WTC11 (cell line): ENCODE measurements around the gene PAEP. TPM values are rescaled to one million over a fixed set of nuclear protein-coding genes. Genes with fewer than 3 reads are reported as not detected.

ENCODE experiments used
- ATAC-seq: fragments of 200-7000 bp; cut with Tn5 transposase; 2 replicates; pipeline ENCODE4 v1.10.0; 2021; ENCODE audit warnings: mild to moderate bottlenecking, moderate library complexity
- CTCF ChIA-PET: fragments of 300-600 bp; sonication (Branson Sonifier 250); formaldehyde crosslinking; loops from one replicate; lab custom pipeline; 2021; ENCODE audit warnings: antibody characterized with exemption; lab: Charles Lee
- POLR2A ChIA-PET: fragments of 350-600 bp; sonication (Branson Sonifier 250); formaldehyde crosslinking; loops from one replicate; lab custom pipeline; 2021; ENCODE audit warnings: antibody characterized with exemption; lab: Charles Lee
- DNase-seq: peaks from one replicate; pipeline ENCODE4 v3.0.0; 2021; ENCODE audit warnings: low spot score
- H3K27ac Mint-ChIP-seq: 2 replicates; pipeline ENCODE4 v1.8.0; 2021; ENCODE audit warnings: mixed read lengths
- H3K27me3 Mint-ChIP-seq: 2 replicates; pipeline ENCODE4 v1.8.0; 2021; ENCODE audit warnings: low read depth, mild to moderate bottlenecking, moderate library complexity, mixed read lengths
- H3K36me3 Mint-ChIP-seq: 2 replicates; pipeline ENCODE4 v1.8.0; 2021; ENCODE audit warnings: mixed read lengths
- H3K4me1 Mint-ChIP-seq: 2 replicates; pipeline ENCODE4 v1.8.0; 2022; ENCODE audit warnings: mixed read lengths
- H3K4me3 Mint-ChIP-seq: 2 replicates; pipeline ENCODE4 v1.8.0; 2021; ENCODE audit warnings: mild to moderate bottlenecking, moderate library complexity, mixed read lengths
- H3K9me3 Mint-ChIP-seq: 2 replicates; pipeline ENCODE4 v1.8.0; 2021; ENCODE audit warnings: mixed read lengths
- ETV6 ChIP-seq: sonication (generic); formaldehyde crosslinking; IDR thresholded peaks from 2 replicates; pipeline ENCODE4 v1.8.1; 2022; ENCODE audit warnings: mild to moderate bottlenecking, missing genetic modification reagents
- FOXJ3 ChIP-seq: sonication (generic); formaldehyde crosslinking; IDR thresholded peaks from 2 replicates; pipeline ENCODE4 v1.9.0; 2021; ENCODE audit warnings: missing genetic modification reagents, mild to moderate bottlenecking, borderline replicate concordance
- FOXK1 ChIP-seq: sonication (generic); formaldehyde crosslinking; IDR thresholded peaks from 2 replicates; pipeline ENCODE4 v1.8.0; 2022; ENCODE audit warnings: mild to moderate bottlenecking, moderate library complexity, missing genetic modification reagents
- GABPB1 ChIP-seq: sonication (generic); formaldehyde crosslinking; IDR thresholded peaks from 2 replicates; pipeline ENCODE4 v1.8.1; 2023; ENCODE audit warnings: mild to moderate bottlenecking, missing genetic modification reagents
- NR1H2 ChIP-seq: sonication (generic); formaldehyde crosslinking; IDR thresholded peaks from 2 replicates; pipeline ENCODE4 v1.9.0; 2021; ENCODE audit warnings: mild to moderate bottlenecking, moderate library complexity, missing genetic modification reagents
- OVOL2 ChIP-seq: fragments of 250-450 bp; sonication (Bioruptor Pico); IDR thresholded peaks from 2 replicates; pipeline ENCODE4 v1.9.0; 2021; ENCODE audit warnings: mild to moderate bottlenecking, borderline replicate concordance
- RORB ChIP-seq: fragments of 250-450 bp; sonication (Bioruptor Pico); IDR thresholded peaks from 2 replicates; pipeline ENCODE4 v1.9.0; 2021; ENCODE audit warnings: mild to moderate bottlenecking
- ZNF416 ChIP-seq: fragments of 250-450 bp; sonication (Bioruptor Pico); IDR thresholded peaks from 2 replicates; pipeline ENCODE4 v1.9.0; 2021; ENCODE audit warnings: mild to moderate bottlenecking, inconsistent platforms
- total RNA-seq: library from RNA; stranded (reverse); gene quantifications from 3 replicates; pipeline ENCODE4 v1.2.3, GENCODE V29; 2021
- TF ChIP-seq, protein P1 (sequence below): fragments of 250-450 bp; sonication (Bioruptor Pico); IDR thresholded peaks from 2 replicates; pipeline ENCODE4 v2.1.2; 2022; ENCODE audit warnings: mild to moderate bottlenecking, moderate library complexity
- TF ChIP-seq, protein P2 (sequence below): sonication (generic); formaldehyde crosslinking; IDR thresholded peaks from 2 replicates; pipeline ENCODE4 v1.8.1; 2023; ENCODE audit warnings: mild to moderate bottlenecking, moderate library complexity, missing genetic modification reagents
- TF ChIP-seq, protein P3 (sequence below): sonication (generic); formaldehyde crosslinking; IDR thresholded peaks from 2 replicates; pipeline ENCODE4 v1.8.1; 2022; ENCODE audit warnings: low read depth, mild to moderate bottlenecking, moderate library complexity, missing genetic modification reagents, borderline replicate concordance
- TF ChIP-seq, protein P4 (sequence below): fragments of 250-450 bp; sonication (Bioruptor Pico); IDR thresholded peaks from 2 replicates; pipeline ENCODE4 v1.9.0; 2021; ENCODE audit warnings: moderate library complexity, mild to moderate bottlenecking, inconsistent platforms, borderline replicate concordance
- TF ChIP-seq, protein P5 (sequence below): sonication (generic); formaldehyde crosslinking; IDR thresholded peaks from 2 replicates; pipeline ENCODE4 v1.8.1; 2022; ENCODE audit warnings: low read depth, missing genetic modification reagents, borderline replicate concordance
- TF ChIP-seq, protein P6 (sequence below): fragments of 250-450 bp; sonication (Bioruptor Pico); conservative IDR thresholded peaks from 2 replicates; pipeline ENCODE4 v1.9.0; 2021; ENCODE audit warnings: mild to moderate bottlenecking
- TF ChIP-seq, protein P7 (sequence below): sonication (generic); formaldehyde crosslinking; IDR thresholded peaks from 2 replicates; pipeline ENCODE4 v1.8.0; 2022; ENCODE audit warnings: missing genetic modification reagents

Gene PAEP
- total RNA-seq, 1 experiment from 2014 or later = not detected

DNA sequence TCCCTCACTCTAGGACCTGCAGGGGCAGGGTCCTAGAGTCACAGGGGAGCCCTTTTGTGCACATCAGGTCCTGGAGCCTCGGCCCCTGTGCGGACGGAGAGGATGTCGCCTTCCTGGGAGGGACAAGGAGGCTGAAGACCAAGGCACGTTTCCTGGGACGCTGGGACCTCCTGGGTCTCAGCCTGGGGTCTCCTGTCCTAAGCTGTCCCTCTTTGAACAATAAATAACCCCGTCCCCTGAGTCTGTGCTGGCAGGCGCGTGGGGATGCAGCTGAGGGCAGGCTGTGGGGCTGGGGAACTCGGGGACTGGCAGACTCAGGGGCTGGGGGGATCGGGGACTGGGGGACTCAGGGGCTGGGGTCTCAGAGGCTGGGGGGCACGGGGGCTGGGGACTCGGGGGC, 31.1 kb downstream of the PAEP start:
- H3K4me1 Mint-ChIP-seq = no peaks in the 10 kb centered on the region
- H3K36me3 Mint-ChIP-seq = no peaks in the 10 kb centered on the region
- POLR2A ChIA-PET = no interaction called here
- no peak for ATAC-seq
- no peak overlapping the region for H3K27ac Mint-ChIP-seq
- TF ChIP-seq ETV6 (CRISPR knock-in tag) (no peak), FOXJ3 (CRISPR knock-in tag) (no peak), NR1H2 (no peak), FOXK1 (CRISPR knock-in tag) (no peak), GABPB1 (no peak), OVOL2 (CRISPR knock-in tag) (no peak), RORB (CRISPR knock-in tag) (no peak), ZNF416 (CRISPR knock-in tag) (no peak)
- TF ChIP-seq, protein P1, sequence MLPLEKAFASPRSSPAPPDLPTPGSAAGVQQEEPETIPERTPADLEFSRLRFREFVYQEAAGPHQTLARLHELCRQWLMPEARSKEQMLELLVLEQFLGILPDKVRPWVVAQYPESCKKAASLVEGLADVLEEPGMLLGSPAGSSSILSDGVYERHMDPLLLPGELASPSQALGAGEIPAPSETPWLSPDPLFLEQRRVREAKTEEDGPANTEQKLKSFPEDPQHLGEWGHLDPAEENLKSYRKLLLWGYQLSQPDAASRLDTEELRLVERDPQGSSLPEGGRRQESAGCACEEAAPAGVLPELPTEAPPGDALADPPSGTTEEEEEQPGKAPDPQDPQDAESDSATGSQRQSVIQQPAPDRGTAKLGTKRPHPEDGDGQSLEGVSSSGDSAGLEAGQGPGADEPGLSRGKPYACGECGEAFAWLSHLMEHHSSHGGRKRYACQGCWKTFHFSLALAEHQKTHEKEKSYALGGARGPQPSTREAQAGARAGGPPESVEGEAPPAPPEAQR (CRISPR knock-in tag) = no peak
- TF ChIP-seq, protein P2, sequence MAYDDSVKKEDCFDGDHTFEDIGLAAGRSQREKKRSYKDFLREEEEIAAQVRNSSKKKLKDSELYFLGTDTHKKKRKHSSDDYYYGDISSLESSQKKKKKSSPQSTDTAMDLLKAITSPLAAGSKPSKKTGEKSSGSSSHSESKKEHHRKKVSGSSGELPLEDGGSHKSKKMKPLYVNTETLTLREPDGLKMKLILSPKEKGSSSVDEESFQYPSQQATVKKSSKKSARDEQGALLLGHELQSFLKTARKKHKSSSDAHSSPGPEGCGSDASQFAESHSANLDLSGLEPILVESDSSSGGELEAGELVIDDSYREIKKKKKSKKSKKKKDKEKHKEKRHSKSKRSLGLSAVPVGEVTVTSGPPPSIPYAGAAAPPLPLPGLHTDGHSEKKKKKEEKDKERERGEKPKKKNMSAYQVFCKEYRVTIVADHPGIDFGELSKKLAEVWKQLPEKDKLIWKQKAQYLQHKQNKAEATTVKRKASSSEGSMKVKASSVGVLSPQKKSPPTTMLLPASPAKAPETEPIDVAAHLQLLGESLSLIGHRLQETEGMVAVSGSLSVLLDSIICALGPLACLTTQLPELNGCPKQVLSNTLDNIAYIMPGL (CRISPR knock-in tag) = no peak
- TF ChIP-seq, protein P3, sequence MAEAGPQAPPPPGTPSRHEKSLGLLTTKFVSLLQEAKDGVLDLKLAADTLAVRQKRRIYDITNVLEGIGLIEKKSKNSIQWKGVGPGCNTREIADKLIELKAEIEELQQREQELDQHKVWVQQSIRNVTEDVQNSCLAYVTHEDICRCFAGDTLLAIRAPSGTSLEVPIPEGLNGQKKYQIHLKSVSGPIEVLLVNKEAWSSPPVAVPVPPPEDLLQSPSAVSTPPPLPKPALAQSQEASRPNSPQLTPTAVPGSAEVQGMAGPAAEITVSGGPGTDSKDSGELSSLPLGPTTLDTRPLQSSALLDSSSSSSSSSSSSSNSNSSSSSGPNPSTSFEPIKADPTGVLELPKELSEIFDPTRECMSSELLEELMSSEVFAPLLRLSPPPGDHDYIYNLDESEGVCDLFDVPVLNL (CRISPR knock-in tag) = no peak
- TF ChIP-seq, protein P4, sequence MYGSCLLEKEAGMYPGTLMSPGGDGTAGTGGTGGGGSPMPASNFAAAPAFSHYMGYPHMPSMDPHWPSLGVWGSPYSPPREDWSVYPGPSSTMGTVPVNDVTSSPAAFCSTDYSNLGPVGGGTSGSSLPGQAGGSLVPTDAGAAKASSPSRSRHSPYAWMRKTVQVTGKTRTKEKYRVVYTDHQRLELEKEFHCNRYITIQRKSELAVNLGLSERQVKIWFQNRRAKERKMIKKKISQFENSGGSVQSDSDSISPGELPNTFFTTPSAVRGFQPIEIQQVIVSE (CRISPR knock-in tag) = no peak
- TF ChIP-seq, protein P5, sequence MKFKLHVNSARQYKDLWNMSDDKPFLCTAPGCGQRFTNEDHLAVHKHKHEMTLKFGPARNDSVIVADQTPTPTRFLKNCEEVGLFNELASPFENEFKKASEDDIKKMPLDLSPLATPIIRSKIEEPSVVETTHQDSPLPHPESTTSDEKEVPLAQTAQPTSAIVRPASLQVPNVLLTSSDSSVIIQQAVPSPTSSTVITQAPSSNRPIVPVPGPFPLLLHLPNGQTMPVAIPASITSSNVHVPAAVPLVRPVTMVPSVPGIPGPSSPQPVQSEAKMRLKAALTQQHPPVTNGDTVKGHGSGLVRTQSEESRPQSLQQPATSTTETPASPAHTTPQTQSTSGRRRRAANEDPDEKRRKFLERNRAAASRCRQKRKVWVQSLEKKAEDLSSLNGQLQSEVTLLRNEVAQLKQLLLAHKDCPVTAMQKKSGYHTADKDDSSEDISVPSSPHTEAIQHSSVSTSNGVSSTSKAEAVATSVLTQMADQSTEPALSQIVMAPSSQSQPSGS = no peak
- TF ChIP-seq, protein P6, sequence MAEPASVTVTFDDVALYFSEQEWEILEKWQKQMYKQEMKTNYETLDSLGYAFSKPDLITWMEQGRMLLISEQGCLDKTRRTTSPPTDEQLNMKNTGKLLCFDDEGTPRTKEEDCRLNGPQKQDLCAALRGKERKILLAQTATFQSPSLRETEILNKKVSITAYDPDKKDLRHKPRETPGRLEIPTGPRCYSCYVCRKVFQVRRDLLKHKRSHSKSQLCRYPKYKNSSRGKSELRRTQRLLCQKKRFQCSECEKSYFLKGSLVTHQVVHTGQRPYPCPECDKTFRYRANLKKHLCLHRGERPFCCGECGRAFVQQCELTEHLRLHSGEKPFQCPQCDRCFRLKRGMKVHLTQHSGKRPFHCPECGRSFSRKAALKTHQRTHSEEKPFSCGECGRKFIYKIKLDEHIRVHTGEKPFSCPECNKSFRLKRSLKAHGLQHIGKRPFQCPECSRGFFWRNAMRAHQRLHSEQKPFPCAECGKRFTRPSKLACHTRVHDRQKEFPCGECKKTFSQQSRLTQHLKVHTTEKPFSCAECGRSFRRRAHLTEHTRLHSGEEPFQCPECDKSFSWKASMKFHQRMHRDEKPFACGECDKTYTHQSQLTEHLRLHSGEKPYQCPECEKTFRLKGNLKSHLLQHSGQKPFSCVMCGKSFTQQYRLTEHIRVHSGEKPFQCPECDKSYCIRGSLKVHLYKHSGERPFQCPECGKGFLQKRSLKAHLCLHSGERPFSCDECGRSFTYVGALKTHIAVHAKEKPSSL (CRISPR knock-in tag) = no peak
- TF ChIP-seq, protein P7, sequence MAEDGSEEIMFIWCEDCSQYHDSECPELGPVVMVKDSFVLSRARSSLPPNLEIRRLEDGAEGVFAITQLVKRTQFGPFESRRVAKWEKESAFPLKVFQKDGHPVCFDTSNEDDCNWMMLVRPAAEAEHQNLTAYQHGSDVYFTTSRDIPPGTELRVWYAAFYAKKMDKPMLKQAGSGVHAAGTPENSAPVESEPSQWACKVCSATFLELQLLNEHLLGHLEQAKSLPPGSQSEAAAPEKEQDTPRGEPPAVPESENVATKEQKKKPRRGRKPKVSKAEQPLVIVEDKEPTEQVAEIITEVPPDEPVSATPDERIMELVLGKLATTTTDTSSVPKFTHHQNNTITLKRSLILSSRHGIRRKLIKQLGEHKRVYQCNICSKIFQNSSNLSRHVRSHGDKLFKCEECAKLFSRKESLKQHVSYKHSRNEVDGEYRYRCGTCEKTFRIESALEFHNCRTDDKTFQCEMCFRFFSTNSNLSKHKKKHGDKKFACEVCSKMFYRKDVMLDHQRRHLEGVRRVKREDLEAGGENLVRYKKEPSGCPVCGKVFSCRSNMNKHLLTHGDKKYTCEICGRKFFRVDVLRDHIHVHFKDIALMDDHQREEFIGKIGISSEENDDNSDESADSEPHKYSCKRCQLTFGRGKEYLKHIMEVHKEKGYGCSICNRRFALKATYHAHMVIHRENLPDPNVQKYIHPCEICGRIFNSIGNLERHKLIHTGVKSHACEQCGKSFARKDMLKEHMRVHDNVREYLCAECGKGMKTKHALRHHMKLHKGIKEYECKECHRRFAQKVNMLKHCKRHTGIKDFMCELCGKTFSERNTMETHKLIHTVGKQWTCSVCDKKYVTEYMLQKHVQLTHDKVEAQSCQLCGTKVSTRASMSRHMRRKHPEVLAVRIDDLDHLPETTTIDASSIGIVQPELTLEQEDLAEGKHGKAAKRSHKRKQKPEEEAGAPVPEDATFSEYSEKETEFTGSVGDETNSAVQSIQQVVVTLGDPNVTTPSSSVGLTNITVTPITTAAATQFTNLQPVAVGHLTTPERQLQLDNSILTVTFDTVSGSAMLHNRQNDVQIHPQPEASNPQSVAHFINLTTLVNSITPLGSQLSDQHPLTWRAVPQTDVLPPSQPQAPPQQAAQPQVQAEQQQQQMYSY = no peak
- no peaks in the 10 kb centered on the region; the same call in 1 of the 2 replicates for H3K27me3 Mint-ChIP-seq
- H3K4me3 Mint-ChIP-seq = no peak overlapping the region
- peaks cover 34% of the 10 kb centered on the region for H3K9me3 Mint-ChIP-seq
- CTCF ChIA-PET = interaction anchor here (0.6 kb wide), 1 partner anchor 297 kb away, joined by 3 read pairs; no protein-coding TSS in a partner anchor
- DNase-seq = no peak
